Inferior parietal cortex (tissue), 1 donor: ENCODE data around the gene TRUB1.
"Not testable (repeated sequence)": the region's sequence is repeated elsewhere in the genome, so short reads cannot be mapped to it uniquely, and the experiment has no call there.

ENCODE experiments used
- DNase-seq: peaks from one replicate; pipeline ENCODE4 v3.0.0-alpha.2; 2016; ENCODE audit errors: extremely low spot score

The TRUB1 gene

GRCh38 chr10:114937962-114938855 lies at the start of gene TRUB1:
Gene TRUB1 (plus strand): TSS chr10:114938195. CDS start chr10:114938254, 59 bp downstream.
- peak; percentile 98 for DNase-seq

- no peak for DNase-seq
Measured at GRCh38 chr10:114893251-114893650, 44.7 kb upstream of the TRUB1 start.

- DNase-seq: no peak
Measured at GRCh38 chr10:114894911-114895310, 43.1 kb upstream of the TRUB1 start.

GRCh38 chr10:114897011-114897410 lies 41.0 kb upstream of the TRUB1 start:
- not testable (repeated sequence) for DNase-seq

- no peak for DNase-seq
Measured at GRCh38 chr10:114897593-114897992, 40.4 kb upstream of the TRUB1 start.

GRCh38 chr10:114899982-114900381 lies 38.0 kb upstream of the TRUB1 start:
- no peak for DNase-seq

- no peak for DNase-seq
Measured at GRCh38 chr10:114900658-114901057, 37.3 kb upstream of the TRUB1 start.

- DNase-seq: no peak
Measured at GRCh38 chr10:114902151-114902550, 35.8 kb upstream of the TRUB1 start.

GRCh38 chr10:114905450-114905849 lies 32.5 kb upstream of the TRUB1 start:
- DNase-seq: peak; percentile 53

GRCh38 chr10:114906981-114907380 lies 31.0 kb upstream of the TRUB1 start:
- DNase-seq: no peak

GRCh38 chr10:114908896-114909295 lies 29.1 kb upstream of the TRUB1 start:
- DNase-seq: no peak

- no peak for DNase-seq
Measured at GRCh38 chr10:114911052-114911711, 26.8 kb upstream of the TRUB1 start.

GRCh38 chr10:114911801-114912469 lies 26.1 kb upstream of the TRUB1 start:
- DNase-seq: no peak

- no peak for DNase-seq
Measured at GRCh38 chr10:114912470-114912859, 25.5 kb upstream of the TRUB1 start.

GRCh38 chr10:114914560-114914959 lies 23.4 kb upstream of the TRUB1 start:
- DNase-seq: no peak

- DNase-seq: no peak
Measured at GRCh38 chr10:114915294-114915693, 22.7 kb upstream of the TRUB1 start.

GRCh38 chr10:114916653-114917052 lies 21.3 kb upstream of the TRUB1 start:
- DNase-seq: no peak

- no peak for DNase-seq
Measured at GRCh38 chr10:114917459-114917858, 20.5 kb upstream of the TRUB1 start.

GRCh38 chr10:114917927-114918672 lies 19.9 kb upstream of the TRUB1 start:
- DNase-seq: no peak

GRCh38 chr10:114920459-114920858 lies 17.5 kb upstream of the TRUB1 start:
- no peak for DNase-seq

GRCh38 chr10:114922003-114922402 lies 16.0 kb upstream of the TRUB1 start:
- DNase-seq: no peak

GRCh38 chr10:114923551-114923950 lies 14.4 kb upstream of the TRUB1 start:
- no peak for DNase-seq
